Neural cell (in vitro differentiated cells): Measurements from ENCODE around the gene OTULIN. TPM values are rescaled to one million over a fixed set of nuclear protein-coding genes. Genes with fewer than 3 reads are reported as not detected.

Experiments used
- H2AFZ ChIP-seq: fragments of 200-600, 300-800 bp; sonication (generic), shearing (Covaris generic); 2 replicates; pipeline ENCODE4 v1.6.0; 2014; ENCODE audit warnings: low read depth, mild to moderate bottlenecking, antibody characterized with exemption, low read length, moderate library complexity
- H3F3A ChIP-seq: fragments of 200-600 bp; shearing (Covaris generic); 2 replicates; pipeline ENCODE4 v1.6.1; 2016; ENCODE audit warnings: mild to moderate bottlenecking, moderate library complexity, mixed read lengths, antibody characterized with exemption, low read length; ENCODE audit not compliant: insufficient read depth, poor library complexity, severe bottlenecking
- H3K27ac ChIP-seq: fragments of 200-600, 300-800 bp; sonication (generic), shearing (Covaris generic); 2 replicates; pipeline ENCODE4 v1.5.1; 2014; ENCODE audit warnings: mild to moderate bottlenecking, low read length, moderate library complexity
- H3K27me3 ChIP-seq: fragments of 300-800, 200-600 bp; sonication (generic), shearing (Covaris generic); 2 replicates; pipeline ENCODE4 v1.6.0; 2014; ENCODE audit warnings: mild to moderate bottlenecking, low read depth, low read length, moderate library complexity; ENCODE audit not compliant: insufficient read depth
- H3K36me3 ChIP-seq: fragments of 300-800, 200-600 bp; sonication (generic), shearing (Covaris generic); 2 replicates; pipeline ENCODE4 v1.5.1; 2014; ENCODE audit warnings: mild to moderate bottlenecking, antibody characterized with exemption, low read length, moderate library complexity; ENCODE audit not compliant: insufficient read depth
- H3K4me2 ChIP-seq: fragments of 300-800, 200-600 bp; sonication (generic), shearing (Covaris generic); 2 replicates; pipeline ENCODE4 v1.6.0; 2014; ENCODE audit warnings: mild to moderate bottlenecking, low read length
- H3K4me3 ChIP-seq: fragments of 300-800, 200-600 bp; sonication (generic), shearing (Covaris generic); 2 replicates; pipeline ENCODE4 v1.5.1; 2014; ENCODE audit warnings: mild to moderate bottlenecking, low read length, moderate library complexity
- H3K79me2 ChIP-seq: fragments of 200-600 bp; shearing (Covaris generic); replicated peaks from 2 replicates; pipeline ENCODE4 v1.6.0; 2014; ENCODE audit warnings: mild to moderate bottlenecking, low read length, moderate library complexity; ENCODE audit not compliant: insufficient read depth
- H3K9ac ChIP-seq: fragments of 300-800, 200-600 bp; sonication (generic), shearing (Covaris generic); 2 replicates; pipeline ENCODE4 v1.6.1; 2016; ENCODE audit warnings: mild to moderate bottlenecking, low read length, mixed read lengths
- H3K9me2 ChIP-seq: fragments of 200-600 bp; shearing (Covaris generic); 2 replicates; pipeline ENCODE4 v1.6.1; 2016; ENCODE audit warnings: mild to moderate bottlenecking, low read length, mixed read lengths; ENCODE audit not compliant: insufficient read depth
- H3K9me3 ChIP-seq: fragments of 200-600, 300-800 bp; sonication (generic), shearing (Covaris generic); 2 replicates; pipeline ENCODE4 v1.6.1; 2016; ENCODE audit warnings: mild to moderate bottlenecking, mixed run types, low read length, moderate library complexity, mixed read lengths
- H4K20me1 ChIP-seq: fragments of 200-600 bp; shearing (Covaris generic); 2 replicates; pipeline ENCODE4 v1.6.1; 2016; ENCODE audit warnings: mild to moderate bottlenecking, mixed run types; ENCODE audit not compliant: insufficient read depth
- POLR2AphosphoS5 ChIP-seq: IDR thresholded peaks from 2 replicates; pipeline ENCODE4 v1.6.1; 2012
- RAD21 ChIP-seq: fragments of 450-650 bp; conservative IDR thresholded peaks from 2 replicates; pipeline ENCODE4 v1.6.1; 2014; ENCODE audit warnings: antibody characterized with exemption, mild to moderate bottlenecking, moderate library complexity
- SMC3 ChIP-seq: fragments of 450-650 bp; conservative IDR thresholded peaks from 2 replicates; pipeline ENCODE4 v1.6.1; 2014; ENCODE audit warnings: antibody characterized with exemption, mild to moderate bottlenecking, moderate library complexity; ENCODE audit not compliant: poor library complexity
- TAF1 ChIP-seq: IDR thresholded peaks from 2 replicates; pipeline ENCODE4 v1.6.1; 2012; ENCODE audit warnings: low read depth
- polyA plus RNA-seq: library from polyadenylated mRNA; depleted of rRNA; stranded (reverse); fragments of >200 nt; gene quantifications from 2 replicates; pipeline ENCODE4 v1.2.3, GENCODE V29; 2014
- TF ChIP-seq, protein P1 (sequence below): fragments of 450-650 bp; IDR thresholded peaks from 2 replicates; pipeline ENCODE4 v1.5.1; 2014; ENCODE audit warnings: antibody characterized with exemption, mild to moderate bottlenecking, moderate library complexity; ENCODE audit not compliant: poor library complexity, severe bottlenecking
- TF ChIP-seq, protein P2 (sequence below): IDR thresholded peaks from 2 replicates; pipeline ENCODE4 v1.6.1; 2012; ENCODE audit warnings: borderline replicate concordance

The OTULIN gene
- polyA plus RNA-seq, 1 donor from 2014 or later, result 19.9 TPM

DNA sequence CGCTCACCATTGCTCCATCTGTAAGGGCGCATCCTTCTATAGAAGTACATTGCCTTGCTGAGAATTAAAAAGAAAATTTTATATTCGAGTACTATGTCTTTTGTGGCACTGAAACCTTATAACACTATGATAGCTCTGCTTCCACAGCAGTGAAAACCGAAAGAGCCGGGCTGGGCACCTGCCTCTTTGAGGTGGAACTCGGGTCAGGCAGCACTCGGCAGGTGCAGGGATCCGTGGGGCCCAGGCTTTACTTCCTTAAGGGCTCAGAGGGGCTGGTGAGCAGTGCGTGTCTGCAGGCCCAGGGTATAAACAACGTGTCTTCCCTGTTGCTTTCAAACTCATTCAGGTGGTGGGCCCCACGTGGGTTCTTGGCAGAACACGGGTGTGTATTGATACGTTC, 69.9 kb downstream of the OTULIN start:
- H3K4me3 ChIP-seq, result no peak overlapping the region
- H3F3A ChIP-seq, result no peaks in the 10 kb centered on the region
- H3K9me3 ChIP-seq, result no peaks in the 10 kb centered on the region
- H3K9ac ChIP-seq, result no peak overlapping the region
- H2AFZ ChIP-seq, result no peak overlapping the region
- no peaks in the 10 kb centered on the region for H3K9me2 ChIP-seq
- no peaks in the 10 kb centered on the region for H3K36me3 ChIP-seq
- no peaks in the 10 kb centered on the region for H3K27me3 ChIP-seq
- H3K4me2 ChIP-seq, result no peak overlapping the region
- no peak for TF ChIP-seq TAF1
- TF ChIP-seq, protein P1, sequence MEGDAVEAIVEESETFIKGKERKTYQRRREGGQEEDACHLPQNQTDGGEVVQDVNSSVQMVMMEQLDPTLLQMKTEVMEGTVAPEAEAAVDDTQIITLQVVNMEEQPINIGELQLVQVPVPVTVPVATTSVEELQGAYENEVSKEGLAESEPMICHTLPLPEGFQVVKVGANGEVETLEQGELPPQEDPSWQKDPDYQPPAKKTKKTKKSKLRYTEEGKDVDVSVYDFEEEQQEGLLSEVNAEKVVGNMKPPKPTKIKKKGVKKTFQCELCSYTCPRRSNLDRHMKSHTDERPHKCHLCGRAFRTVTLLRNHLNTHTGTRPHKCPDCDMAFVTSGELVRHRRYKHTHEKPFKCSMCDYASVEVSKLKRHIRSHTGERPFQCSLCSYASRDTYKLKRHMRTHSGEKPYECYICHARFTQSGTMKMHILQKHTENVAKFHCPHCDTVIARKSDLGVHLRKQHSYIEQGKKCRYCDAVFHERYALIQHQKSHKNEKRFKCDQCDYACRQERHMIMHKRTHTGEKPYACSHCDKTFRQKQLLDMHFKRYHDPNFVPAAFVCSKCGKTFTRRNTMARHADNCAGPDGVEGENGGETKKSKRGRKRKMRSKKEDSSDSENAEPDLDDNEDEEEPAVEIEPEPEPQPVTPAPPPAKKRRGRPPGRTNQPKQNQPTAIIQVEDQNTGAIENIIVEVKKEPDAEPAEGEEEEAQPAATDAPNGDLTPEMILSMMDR, result no peak
- no peak for TF ChIP-seq POLR2AphosphoS5
- TF ChIP-seq RAD21, result no peak
- TF ChIP-seq, protein P2, sequence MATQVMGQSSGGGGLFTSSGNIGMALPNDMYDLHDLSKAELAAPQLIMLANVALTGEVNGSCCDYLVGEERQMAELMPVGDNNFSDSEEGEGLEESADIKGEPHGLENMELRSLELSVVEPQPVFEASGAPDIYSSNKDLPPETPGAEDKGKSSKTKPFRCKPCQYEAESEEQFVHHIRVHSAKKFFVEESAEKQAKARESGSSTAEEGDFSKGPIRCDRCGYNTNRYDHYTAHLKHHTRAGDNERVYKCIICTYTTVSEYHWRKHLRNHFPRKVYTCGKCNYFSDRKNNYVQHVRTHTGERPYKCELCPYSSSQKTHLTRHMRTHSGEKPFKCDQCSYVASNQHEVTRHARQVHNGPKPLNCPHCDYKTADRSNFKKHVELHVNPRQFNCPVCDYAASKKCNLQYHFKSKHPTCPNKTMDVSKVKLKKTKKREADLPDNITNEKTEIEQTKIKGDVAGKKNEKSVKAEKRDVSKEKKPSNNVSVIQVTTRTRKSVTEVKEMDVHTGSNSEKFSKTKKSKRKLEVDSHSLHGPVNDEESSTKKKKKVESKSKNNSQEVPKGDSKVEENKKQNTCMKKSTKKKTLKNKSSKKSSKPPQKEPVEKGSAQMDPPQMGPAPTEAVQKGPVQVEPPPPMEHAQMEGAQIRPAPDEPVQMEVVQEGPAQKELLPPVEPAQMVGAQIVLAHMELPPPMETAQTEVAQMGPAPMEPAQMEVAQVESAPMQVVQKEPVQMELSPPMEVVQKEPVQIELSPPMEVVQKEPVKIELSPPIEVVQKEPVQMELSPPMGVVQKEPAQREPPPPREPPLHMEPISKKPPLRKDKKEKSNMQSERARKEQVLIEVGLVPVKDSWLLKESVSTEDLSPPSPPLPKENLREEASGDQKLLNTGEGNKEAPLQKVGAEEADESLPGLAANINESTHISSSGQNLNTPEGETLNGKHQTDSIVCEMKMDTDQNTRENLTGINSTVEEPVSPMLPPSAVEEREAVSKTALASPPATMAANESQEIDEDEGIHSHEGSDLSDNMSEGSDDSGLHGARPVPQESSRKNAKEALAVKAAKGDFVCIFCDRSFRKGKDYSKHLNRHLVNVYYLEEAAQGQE, result no peak
- TF ChIP-seq SMC3, result no peak
- no peaks in the 10 kb centered on the region for H4K20me1 ChIP-seq
- H3K79me2 ChIP-seq, result no peaks in the 10 kb centered on the region
- no peak overlapping the region for H3K27ac ChIP-seq

DNA sequence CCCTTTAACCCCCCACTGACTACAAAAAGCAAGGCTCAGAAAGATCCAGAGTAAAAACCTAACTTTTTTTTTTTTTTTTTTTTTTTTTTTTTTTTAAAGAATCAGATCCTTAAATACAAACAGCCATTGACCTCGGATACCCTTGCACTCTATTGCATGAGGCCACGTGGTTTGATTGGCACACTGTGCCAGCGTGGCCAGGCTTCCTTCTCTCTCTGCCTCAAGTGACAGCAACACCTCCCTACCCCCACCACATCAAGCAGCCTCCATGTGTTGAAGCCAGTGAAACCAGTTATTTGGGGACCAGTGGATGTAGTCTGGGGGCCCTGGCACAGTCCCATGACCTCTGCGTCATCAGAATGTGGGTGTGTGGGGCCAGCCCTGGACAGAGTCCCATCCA, 71.4 kb downstream of the OTULIN start:
- H3F3A ChIP-seq, result no peaks in the 10 kb centered on the region
- H3K27me3 ChIP-seq, result no peaks in the 10 kb centered on the region
- no peak overlapping the region for H2AFZ ChIP-seq
- H3K79me2 ChIP-seq, result no peaks in the 10 kb centered on the region
- H3K4me2 ChIP-seq, result no peak overlapping the region
- peaks cover under 1% of the 10 kb centered on the region for H3K36me3 ChIP-seq
- H3K27ac ChIP-seq, result no peak overlapping the region
- H3K4me3 ChIP-seq, result no peak overlapping the region
- H3K9me3 ChIP-seq, result no peaks in the 10 kb centered on the region
- no peak overlapping the region for H3K9ac ChIP-seq
- TF ChIP-seq, protein P2, result no peak
- no peak for TF ChIP-seq RAD21
- TF ChIP-seq POLR2AphosphoS5, result no peak
- no peak for TF ChIP-seq SMC3
- no peaks in the 10 kb centered on the region for H3K9me2 ChIP-seq
- no peaks in the 10 kb centered on the region for H4K20me1 ChIP-seq
